A673 (cell line): ENCODE data around the gene LRCH1. TPM values are rescaled to one million over a fixed set of nuclear protein-coding genes. Genes with fewer than 3 reads are reported as not detected.

ENCODE experiments used
- BruUV-seq: library from RNA; stranded (reverse); fragments of 400-500 nt; replicated peaks from 2 replicates; lab custom pipeline; 2021; lab: Mats Ljungman, UMichigan
- CTCF ChIA-PET: fragments of 300-600 bp; sonication (Branson Sonifier 250); formaldehyde crosslinking; loops from one replicate; lab custom pipeline; 2022; ENCODE audit warnings: antibody characterized with exemption; lab: Charles Lee
- POLR2A ChIA-PET: fragments of 300-600 bp; sonication (Branson Sonifier 250); formaldehyde crosslinking; loops from one replicate; lab custom pipeline; 2022; ENCODE audit warnings: antibody characterized with exemption; ENCODE audit not compliant: low non-redundant PET; lab: Charles Lee
- DNase-seq: peaks from one replicate; pipeline ENCODE4 v3.0.0-alpha.2; 2015; ENCODE audit warnings: low spot score
- H3K27ac ChIP-seq: fragments of 200-600 bp; sonication (generic); 2 replicates; pipeline ENCODE4 v1.5.1; 2016; ENCODE audit warnings: mixed run types, low read depth, mild to moderate bottlenecking, mixed read lengths, antibody characterized with exemption, low read length; ENCODE audit not compliant: poor library complexity, severe bottlenecking
- H3K27me3 ChIP-seq: fragments of 200-600 bp; sonication (generic); replicated peaks from 2 replicates; pipeline ENCODE4 v1.6.1; 2017; ENCODE audit warnings: mixed run types, low read depth, mild to moderate bottlenecking, mixed read lengths, antibody characterized with exemption, low read length; ENCODE audit not compliant: insufficient read depth, poor library complexity
- H3K36me3 ChIP-seq: fragments of 200-600 bp; sonication (generic); 2 replicates; pipeline ENCODE4 v1.6.1; 2016; ENCODE audit warnings: mixed run types, mild to moderate bottlenecking, mixed read lengths, antibody characterized with exemption, low read length; ENCODE audit not compliant: insufficient read depth, poor library complexity, severe bottlenecking
- H3K4me1 ChIP-seq: fragments of 200-600 bp; sonication (generic); 2 replicates; pipeline ENCODE4 v1.6.1; 2017; ENCODE audit warnings: mixed run types, mild to moderate bottlenecking, mixed read lengths, antibody characterized with exemption, low read length; ENCODE audit not compliant: insufficient read depth, poor library complexity, severe bottlenecking
- H3K4me3 ChIP-seq: fragments of 200-600 bp; sonication (generic); 2 replicates; pipeline ENCODE4 v1.5.1; 2016; ENCODE audit warnings: low read depth, mixed run types, mild to moderate bottlenecking, mixed read lengths, low read length; ENCODE audit not compliant: poor library complexity, severe bottlenecking
- H3K9me3 ChIP-seq: fragments of 200-600 bp; sonication (generic); 2 replicates; pipeline ENCODE4 v1.6.1; 2016; ENCODE audit warnings: mixed run types, low read depth, mild to moderate bottlenecking, mixed read lengths, antibody characterized with exemption, low read length; ENCODE audit not compliant: poor library complexity, severe bottlenecking
- CTCF ChIP-seq: fragments of 300-800, 200-600 bp; sonication (generic); conservative IDR thresholded peaks from 2 replicates; pipeline ENCODE4 v1.5.1; 2017; ENCODE audit warnings: low read depth, mild to moderate bottlenecking, antibody characterized with exemption, low read length, moderate library complexity, mixed read lengths
- EZH2 ChIP-seq: fragments of 200-600 bp; sonication (generic); IDR thresholded peaks from 2 replicates; pipeline ENCODE4 v1.6.1; 2017; ENCODE audit warnings: borderline replicate concordance, low read depth, mild to moderate bottlenecking, mixed read lengths, antibody characterized with exemption, low read length; ENCODE audit not compliant: poor library complexity, severe bottlenecking
- intact Hi-C: fragments of 100-400 bp; cut with micrococcal nuclease; formaldehyde crosslinking; loops from one replicate; pipeline ENCODE4 v1.10.0; 2022; ENCODE audit not compliant: unreplicated experiment
- total RNA-seq: library from RNA; stranded (reverse); gene quantifications from 2 replicates; pipeline ENCODE4 v1.2.3, GENCODE V29; 2021

Gene LRCH1
- total RNA-seq, 1 experiment from 2014 or later, result 25.3 TPM

DNA sequence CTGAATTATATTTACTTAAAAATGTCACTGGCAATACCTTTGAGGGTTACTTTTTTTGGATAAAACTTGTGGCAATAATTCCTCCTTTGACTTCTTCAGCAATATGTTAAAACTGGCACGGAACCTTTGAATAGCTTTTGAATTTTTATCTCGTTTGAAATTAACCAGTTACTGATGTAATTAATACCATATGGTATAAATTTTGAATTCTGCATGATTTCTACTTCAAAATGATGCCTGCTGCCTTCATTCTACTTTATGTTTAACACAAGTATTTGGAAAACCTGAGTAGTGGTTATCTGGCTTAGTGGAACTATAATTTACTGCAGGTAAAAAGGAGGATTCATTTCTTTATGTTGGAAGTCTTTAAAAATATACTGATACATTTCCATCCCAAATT is 85.3 kb downstream of the LRCH1 start:
- CTCF ChIA-PET, result no interaction called here
- TF ChIP-seq CTCF (no peak), EZH2 (no peak)
- no peak for DNase-seq
- POLR2A ChIA-PET, result no interaction called here
- intact Hi-C loops, result no loop called here
- no peaks in the 10 kb centered on the region for H3K36me3 ChIP-seq
- H3K4me3 ChIP-seq, result no peak overlapping the region
- BruUV-seq, result no TSS peak
- peaks cover 39% of the 10 kb centered on the region for H3K4me1 ChIP-seq
- H3K9me3 ChIP-seq, result no peaks in the 10 kb centered on the region
- no peaks in the 10 kb centered on the region for H3K27me3 ChIP-seq
- no peak overlapping the region for H3K27ac ChIP-seq

GRCh38 chr13:46639033-46639981 is 86.3 kb downstream of the LRCH1 start:
- Histone ChIP-seq H3K27me3 (no peaks in the 10 kb centered on the region), H3K27ac (no peak overlapping the region), H3K36me3 (no peaks in the 10 kb centered on the region), H3K9me3 (no peaks in the 10 kb centered on the region), H3K4me3 (no peak overlapping the region), H3K4me1 (peaks cover 47% of the 10 kb centered on the region)
- intact Hi-C loops, result no loop called here
- no peak for TF ChIP-seq EZH2
- no peak for TF ChIP-seq CTCF
- no TSS peak for BruUV-seq
- no peak for DNase-seq
- ChIA-PET CTCF (no interaction called here), POLR2A (no interaction called here)

- POLR2A ChIA-PET, result no interaction called here
- no TSS peak for BruUV-seq
- H3K27me3 ChIP-seq, result no peaks in the 10 kb centered on the region
- intact Hi-C loops, result no loop called here
- H3K36me3 ChIP-seq, result no peaks in the 10 kb centered on the region
- TF ChIP-seq EZH2 (no peak), CTCF (no peak)
- H3K9me3 ChIP-seq, result no peaks in the 10 kb centered on the region
- CTCF ChIA-PET, result no interaction called here
- no peak for DNase-seq
- no peak overlapping the region for H3K4me3 ChIP-seq
- peaks cover 51% of the 10 kb centered on the region for H3K4me1 ChIP-seq
- H3K27ac ChIP-seq, result no peak overlapping the region
These were observed 87.9 kb downstream of the LRCH1 start for GRCh38 chr13:46640843-46641242.
